ENCODE data around the gene APOBEC4. TPM values are rescaled to one million over a fixed set of nuclear protein-coding genes. Genes with fewer than 3 reads are reported as not detected.

The APOBEC4 gene
- total RNA-seq, 1 donor from 2014 or later: not detected

- TF ChIP-seq CTCF (IDR thresholded peaks at IDR 0.05; ENCODE audit: partially characterized antibody, unreplicated experiment): no peak
- no peak overlapping the region for H3K27ac Mint-ChIP-seq (ENCODE audit: unreplicated experiment)
- H3K4me1 Mint-ChIP-seq (ENCODE audit: low read depth, unreplicated experiment): no peaks in the 10 kb centered on the region
- no peaks in the 10 kb centered on the region for H3K9me3 Mint-ChIP-seq (ENCODE audit: unreplicated experiment)
- no peak for DNase-seq
- peaks cover under 1% of the 10 kb centered on the region for H3K36me3 Mint-ChIP-seq (ENCODE audit: unreplicated experiment)
- no peak overlapping the region for H3K4me3 Mint-ChIP-seq (ENCODE audit: unreplicated experiment)
- H3K27me3 Mint-ChIP-seq (ENCODE audit: unreplicated experiment): peaks cover 3% of the 10 kb centered on the region
These were observed 47.2 kb downstream of the APOBEC4 start for GRCh38 chr1:183605904-183606303.

- peaks cover 5% of the 10 kb centered on the region for H3K36me3 Mint-ChIP-seq (ENCODE audit: unreplicated experiment)
- no peaks in the 10 kb centered on the region for H3K4me1 Mint-ChIP-seq (ENCODE audit: low read depth, unreplicated experiment)
- peaks cover 3% of the 10 kb centered on the region for H3K27me3 Mint-ChIP-seq (ENCODE audit: unreplicated experiment)
- H3K9me3 Mint-ChIP-seq (ENCODE audit: unreplicated experiment): no peaks in the 10 kb centered on the region
- no peak for TF ChIP-seq CTCF (IDR thresholded peaks at IDR 0.05; ENCODE audit: partially characterized antibody, unreplicated experiment)
- no peak for DNase-seq
- H3K27ac Mint-ChIP-seq (ENCODE audit: unreplicated experiment): no peak overlapping the region
- no peak overlapping the region for H3K4me3 Mint-ChIP-seq (ENCODE audit: unreplicated experiment)
These were observed 48.3 kb downstream of the APOBEC4 start for GRCh38 chr1:183604815-183605214.

GRCh38 chr1:183604038-183604808 is 48.9 kb downstream of the APOBEC4 start:
- Mint-ChIP-seq H3K9me3 (ENCODE audit: unreplicated experiment) (no peaks in the 10 kb centered on the region), H3K4me3 (ENCODE audit: unreplicated experiment) (no peak overlapping the region), H3K27me3 (ENCODE audit: unreplicated experiment) (peaks cover 3% of the 10 kb centered on the region), H3K36me3 (ENCODE audit: unreplicated experiment) (peaks cover 5% of the 10 kb centered on the region), H3K4me1 (ENCODE audit: low read depth, unreplicated experiment) (no peaks in the 10 kb centered on the region), H3K27ac (ENCODE audit: unreplicated experiment) (no peak overlapping the region)
- DNase-seq: no peak
- no peak for TF ChIP-seq CTCF (IDR thresholded peaks at IDR 0.05; ENCODE audit: partially characterized antibody, unreplicated experiment)

GRCh38 chr1:183602510-183602909 is 50.6 kb downstream of the APOBEC4 start:
- H3K27ac Mint-ChIP-seq (ENCODE audit: unreplicated experiment): no peak overlapping the region
- H3K27me3 Mint-ChIP-seq (ENCODE audit: unreplicated experiment): peaks cover 3% of the 10 kb centered on the region
- no peaks in the 10 kb centered on the region for H3K9me3 Mint-ChIP-seq (ENCODE audit: unreplicated experiment)
- H3K4me1 Mint-ChIP-seq (ENCODE audit: low read depth, unreplicated experiment): peaks cover 11% of the 10 kb centered on the region
- no peak for DNase-seq
- no peak overlapping the region for H3K4me3 Mint-ChIP-seq (ENCODE audit: unreplicated experiment)
- no peak for TF ChIP-seq CTCF (IDR thresholded peaks at IDR 0.05; ENCODE audit: partially characterized antibody, unreplicated experiment)
- peaks cover 5% of the 10 kb centered on the region for H3K36me3 Mint-ChIP-seq (ENCODE audit: unreplicated experiment)

GRCh38 chr1:183600634-183601033 is 52.5 kb downstream of the APOBEC4 start:
- no peak for DNase-seq
- Mint-ChIP-seq H3K9me3 (ENCODE audit: unreplicated experiment) (no peaks in the 10 kb centered on the region), H3K4me3 (ENCODE audit: unreplicated experiment) (no peak overlapping the region), H3K27ac (ENCODE audit: unreplicated experiment) (no peak overlapping the region), H3K36me3 (ENCODE audit: unreplicated experiment) (peaks cover 5% of the 10 kb centered on the region), H3K27me3 (ENCODE audit: unreplicated experiment) (peaks cover 3% of the 10 kb centered on the region), H3K4me1 (ENCODE audit: low read depth, unreplicated experiment) (peaks cover 18% of the 10 kb centered on the region)
- TF ChIP-seq CTCF (IDR thresholded peaks at IDR 0.05; ENCODE audit: partially characterized antibody, unreplicated experiment): no peak
